CD4-positive, alpha-beta T cell treated with Interleukin-17A for 1 hour (primary cell): ENCODE data around the gene APOE.
"Not testable (repeated sequence)": the region's sequence is repeated elsewhere in the genome, so short reads cannot be mapped to it uniquely, and the experiment has no call there.

Experiments
- DNase-seq: peaks from one replicate; pipeline ENCODE4 v3.0.0-alpha.2; 2020

The APOE gene

DNA sequence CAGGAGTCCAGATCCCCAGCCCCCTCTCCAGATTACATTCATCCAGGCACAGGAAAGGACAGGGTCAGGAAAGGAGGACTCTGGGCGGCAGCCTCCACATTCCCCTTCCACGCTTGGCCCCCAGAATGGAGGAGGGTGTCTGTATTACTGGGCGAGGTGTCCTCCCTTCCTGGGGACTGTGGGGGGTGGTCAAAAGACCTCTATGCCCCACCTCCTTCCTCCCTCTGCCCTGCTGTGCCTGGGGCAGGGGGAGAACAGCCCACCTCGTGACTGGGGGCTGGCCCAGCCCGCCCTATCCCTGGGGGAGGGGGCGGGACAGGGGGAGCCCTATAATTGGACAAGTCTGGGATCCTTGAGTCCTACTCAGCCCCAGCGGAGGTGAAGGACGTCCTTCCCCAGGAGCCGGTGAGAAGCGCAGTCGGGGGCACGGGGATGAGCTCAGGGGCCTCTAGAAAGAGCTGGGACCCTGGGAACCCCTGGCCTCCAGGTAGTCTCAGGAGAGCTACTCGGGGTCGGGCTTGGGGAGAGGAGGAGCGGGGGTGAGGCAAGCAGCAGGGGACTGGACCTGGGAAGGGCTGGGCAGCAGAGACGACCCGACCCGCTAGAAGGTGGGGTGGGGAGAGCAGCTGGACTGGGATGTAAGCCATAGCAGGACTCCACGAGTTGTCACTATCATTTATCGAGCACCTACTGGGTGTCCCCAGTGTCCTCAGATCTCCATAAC lies at the start of gene APOE:
APOE (plus strand) TSS at position 360 of the 724 bp plus-strand sequence. CDS start 829 bp downstream, outside the sequence.
- DNase-seq, result no peak

GRCh38 chr19:44856421-44857083 lies 49.0 kb upstream of the APOE start:
- DNase-seq, result no peak

- no peak for DNase-seq
These were observed 47.8 kb upstream of the APOE start for GRCh38 chr19:44857837-44858236.

DNA sequence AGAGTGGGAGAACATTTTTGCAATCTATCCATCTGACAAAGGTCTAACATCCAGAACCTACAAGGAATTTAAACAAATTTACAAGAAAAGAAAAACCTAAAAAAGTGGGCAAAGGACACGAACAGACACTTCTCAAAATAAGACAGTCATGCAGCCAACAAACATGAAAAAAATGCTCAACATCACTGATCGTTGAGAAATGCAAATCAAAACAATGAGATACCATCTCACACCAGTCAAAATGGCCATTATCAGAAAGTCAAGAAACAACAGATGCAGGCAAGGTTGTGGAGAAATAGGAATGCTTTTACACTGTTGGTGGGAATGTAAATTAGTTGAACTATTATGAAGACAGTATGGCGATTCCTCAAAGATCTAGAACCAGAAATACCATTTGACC lies 44.0 kb upstream of the APOE start:
- DNase-seq, result not testable (repeated sequence)

- no peak for DNase-seq
These were observed 41.6 kb upstream of the APOE start for GRCh38 chr19:44863990-44864389.

- DNase-seq, result no peak
These were observed 40.3 kb upstream of the APOE start for GRCh38 chr19:44865196-44865767.

DNA sequence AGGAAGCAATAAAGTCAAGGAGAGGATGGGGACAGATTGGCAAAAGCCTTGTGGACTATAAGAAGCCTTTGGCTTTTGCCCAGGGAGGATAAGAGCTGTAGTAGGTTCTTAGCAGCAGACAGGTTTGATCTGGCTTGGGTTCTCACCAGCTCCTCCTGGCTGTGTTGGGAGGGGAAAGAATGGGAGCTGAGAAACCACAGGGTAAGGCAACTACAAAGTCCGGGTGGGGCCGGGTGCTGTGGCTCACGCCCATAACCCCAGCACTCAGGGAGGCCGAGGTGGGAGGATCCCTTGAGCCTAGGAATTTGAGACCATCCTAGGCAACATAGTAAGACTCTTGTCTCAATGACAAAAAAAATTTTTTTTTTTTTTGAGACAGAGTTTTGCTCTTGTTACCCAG lies 38.9 kb upstream of the APOE start:
- no peak for DNase-seq

DNA sequence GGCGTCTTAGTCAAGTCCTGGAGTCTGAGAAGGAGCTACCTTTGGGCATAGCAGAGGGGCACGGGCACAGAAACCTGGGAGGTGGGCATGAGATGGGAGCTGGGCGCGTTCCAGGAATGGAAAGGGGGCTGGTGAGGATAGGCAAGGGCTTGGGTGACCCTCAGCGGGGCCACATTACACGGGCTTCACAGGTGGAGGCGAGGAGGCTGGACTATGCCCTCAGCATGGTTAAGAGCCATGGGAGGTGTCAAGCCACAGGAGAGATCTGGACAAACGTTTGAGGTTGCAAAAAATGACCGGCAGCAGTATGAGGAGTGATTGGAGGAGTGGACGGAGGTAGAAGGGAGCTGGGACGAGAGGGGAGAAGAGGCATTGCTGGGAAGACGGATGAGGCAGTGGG lies 38.0 kb upstream of the APOE start:
- DNase-seq, result no peak

- DNase-seq, result no peak
These were observed 35.7 kb upstream of the APOE start for GRCh38 chr19:44869733-44870470.

DNA sequence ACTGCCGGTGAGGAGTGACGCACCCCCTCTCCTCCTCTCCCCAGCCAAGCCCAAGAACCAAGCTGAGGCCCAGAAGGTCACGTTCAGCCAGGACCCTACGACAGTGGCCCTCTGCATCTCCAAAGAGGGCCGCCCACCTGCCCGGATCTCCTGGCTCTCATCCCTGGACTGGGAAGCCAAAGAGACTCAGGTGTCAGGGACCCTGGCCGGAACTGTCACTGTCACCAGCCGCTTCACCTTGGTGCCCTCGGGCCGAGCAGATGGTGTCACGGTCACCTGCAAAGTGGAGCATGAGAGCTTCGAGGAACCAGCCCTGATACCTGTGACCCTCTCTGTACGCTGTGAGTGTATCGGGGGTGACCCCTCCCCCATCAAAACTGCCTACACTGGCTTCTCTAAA lies 33.8 kb upstream of the APOE start:
- no peak for DNase-seq

DNA sequence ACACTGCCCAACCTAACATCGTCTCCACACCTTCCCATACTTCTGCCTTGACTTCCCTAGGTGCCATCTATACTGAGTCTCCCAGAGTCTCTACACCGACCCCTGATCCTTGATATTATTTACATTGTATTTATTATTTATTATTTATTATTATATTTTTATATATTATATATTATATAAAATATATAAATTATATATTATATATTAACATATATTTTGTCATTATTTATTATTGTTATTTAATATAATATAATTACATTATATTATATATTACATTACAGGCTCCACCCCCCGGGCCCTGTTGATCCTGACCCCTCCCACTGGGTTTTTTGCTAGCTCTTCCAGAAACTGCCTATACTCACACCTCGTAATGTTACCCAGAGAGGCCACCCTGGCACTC lies 32.9 kb upstream of the APOE start:
- no peak for DNase-seq

DNA sequence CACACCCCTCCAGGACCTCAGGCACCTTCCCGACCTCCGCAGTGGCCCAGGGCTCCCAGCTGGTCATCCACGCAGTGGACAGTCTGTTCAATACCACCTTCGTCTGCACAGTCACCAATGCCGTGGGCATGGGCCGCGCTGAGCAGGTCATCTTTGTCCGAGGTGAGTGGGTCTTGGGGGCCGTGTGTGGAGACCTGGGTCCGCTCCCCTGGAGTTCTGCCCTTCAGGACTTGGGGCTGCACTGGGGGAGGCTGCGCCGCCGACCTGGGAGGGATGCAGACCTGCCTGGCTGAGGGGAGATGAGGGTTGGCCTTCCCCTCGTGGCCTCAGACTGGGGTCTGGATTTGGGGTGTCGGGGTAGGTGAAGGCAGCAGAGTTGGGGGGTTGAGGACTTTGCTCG lies 31.3 kb upstream of the APOE start:
- DNase-seq, result no peak

DNA sequence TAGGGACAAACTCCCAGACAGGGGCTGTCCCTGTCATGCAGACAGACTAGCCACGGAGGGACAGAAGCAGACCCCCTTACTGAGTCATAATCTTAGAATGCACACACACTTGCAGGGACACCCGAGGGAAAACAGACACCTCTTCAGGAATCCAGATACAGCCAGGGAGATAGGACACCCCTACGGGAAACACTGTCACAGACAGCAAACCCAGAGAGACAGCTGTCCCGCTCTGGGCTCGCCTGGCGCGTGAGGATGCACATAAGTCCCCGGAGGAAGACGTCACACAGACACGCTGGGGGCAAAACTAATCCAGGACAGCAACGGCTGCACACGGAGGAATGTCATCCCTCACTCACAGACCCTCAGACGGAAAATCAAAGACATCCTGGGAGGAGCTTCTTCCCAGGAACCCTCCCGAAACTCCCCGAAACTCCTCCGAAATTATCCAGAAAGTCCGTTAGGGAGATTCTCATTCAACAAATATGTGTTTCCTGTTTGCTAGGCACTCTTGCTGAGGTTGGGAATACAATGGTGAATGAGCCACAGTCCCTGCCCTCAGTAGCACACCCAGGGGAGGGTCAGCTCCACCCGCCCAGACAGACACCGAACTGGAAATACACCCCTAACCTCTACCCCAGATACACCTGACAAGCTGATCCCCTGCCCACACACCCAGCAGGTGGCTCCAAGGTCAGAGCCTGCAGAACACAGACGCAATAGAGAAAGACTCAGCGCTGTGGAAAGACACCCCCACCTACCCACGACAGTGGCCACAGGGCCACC lies 29.7 kb upstream of the APOE start:
- no peak for DNase-seq

GRCh38 chr19:44876930-44877535 lies 28.6 kb upstream of the APOE start:
- DNase-seq, result peak; percentile 3

DNA sequence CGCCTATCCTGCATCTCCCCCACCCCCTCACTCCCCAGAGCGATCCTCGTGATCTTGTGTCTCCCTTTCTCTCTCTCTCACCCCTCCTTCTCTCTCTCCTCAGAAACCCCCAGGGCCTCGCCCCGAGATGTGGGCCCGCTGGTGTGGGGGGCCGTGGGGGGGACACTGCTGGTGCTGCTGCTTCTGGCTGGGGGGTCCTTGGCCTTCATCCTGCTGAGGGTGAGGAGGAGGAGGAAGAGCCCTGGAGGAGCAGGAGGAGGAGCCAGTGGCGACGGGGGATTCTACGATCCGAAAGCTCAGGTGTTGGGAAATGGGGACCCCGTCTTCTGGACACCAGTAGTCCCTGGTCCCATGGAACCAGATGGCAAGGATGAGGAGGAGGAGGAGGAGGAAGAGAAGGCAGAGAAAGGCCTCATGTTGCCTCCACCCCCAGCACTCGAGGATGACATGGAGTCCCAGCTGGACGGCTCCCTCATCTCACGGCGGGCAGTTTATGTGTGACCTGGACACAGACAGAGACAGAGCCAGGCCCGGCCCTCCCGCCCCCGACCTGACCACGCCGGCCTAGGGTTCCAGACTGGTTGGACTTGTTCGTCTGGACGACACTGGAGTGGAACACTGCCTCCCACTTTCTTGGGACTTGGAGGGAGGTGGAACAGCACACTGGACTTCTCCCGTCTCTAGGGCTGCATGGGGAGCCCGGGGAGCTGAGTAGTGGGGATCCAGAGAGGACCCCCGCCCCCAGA lies 27.3 kb upstream of the APOE start:
- DNase-seq, result no peak

DNA sequence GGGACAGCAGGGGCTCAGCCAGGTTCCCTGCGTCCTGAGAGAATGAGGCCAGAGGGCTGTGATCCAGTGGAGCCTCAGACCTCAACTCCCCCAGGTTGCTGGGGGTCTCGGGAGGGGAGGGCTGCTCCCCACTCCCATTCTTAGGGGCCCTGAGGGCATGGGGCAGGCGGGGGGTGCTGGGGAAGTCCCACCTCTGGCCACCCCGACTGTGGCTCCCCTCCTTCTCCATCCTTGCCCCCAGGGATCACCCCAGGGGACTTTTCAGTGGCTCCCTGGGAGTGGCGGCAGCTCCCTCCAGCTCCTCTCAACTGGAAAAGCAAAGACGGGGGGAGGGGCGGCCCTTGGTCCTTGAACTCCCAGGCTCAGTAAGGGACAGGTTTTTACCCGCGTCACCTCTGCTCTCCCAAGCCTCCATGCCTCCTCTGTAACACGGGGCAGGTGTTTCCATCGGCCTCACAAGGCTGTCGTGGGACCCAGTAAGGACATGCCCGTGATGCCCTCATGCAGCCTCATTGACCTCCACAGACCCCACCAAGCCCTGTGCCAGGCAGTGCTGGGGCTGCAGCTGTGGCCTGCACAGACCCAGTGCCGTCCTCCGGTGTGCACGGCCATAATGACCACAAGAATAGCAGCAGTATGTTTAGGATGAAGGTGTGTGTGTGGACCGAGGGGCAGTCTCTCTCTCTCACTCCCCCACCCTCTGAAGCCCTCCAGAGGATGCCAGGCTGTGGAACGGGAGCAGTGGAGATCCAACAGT lies 26.1 kb upstream of the APOE start:
- DNase-seq, result no peak

DNA sequence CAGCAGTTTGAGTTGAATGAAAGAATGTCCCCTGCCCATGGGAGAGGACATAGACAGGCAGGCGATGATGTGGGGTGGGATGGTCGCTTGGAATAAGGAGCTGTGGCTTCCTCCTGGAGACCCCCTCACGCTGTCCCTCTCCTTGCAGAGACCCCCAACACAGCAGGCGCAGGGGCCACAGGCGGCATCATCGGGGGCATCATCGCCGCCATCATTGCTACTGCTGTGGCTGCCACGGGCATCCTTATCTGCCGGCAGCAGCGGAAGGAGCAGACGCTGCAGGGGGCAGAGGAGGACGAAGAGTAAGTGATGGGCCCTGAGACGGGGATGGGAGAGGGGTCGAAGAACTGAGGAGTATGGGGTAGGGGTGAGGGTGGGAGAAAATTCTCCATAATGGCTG lies 23.5 kb upstream of the APOE start:
- DNase-seq, result no peak

DNA sequence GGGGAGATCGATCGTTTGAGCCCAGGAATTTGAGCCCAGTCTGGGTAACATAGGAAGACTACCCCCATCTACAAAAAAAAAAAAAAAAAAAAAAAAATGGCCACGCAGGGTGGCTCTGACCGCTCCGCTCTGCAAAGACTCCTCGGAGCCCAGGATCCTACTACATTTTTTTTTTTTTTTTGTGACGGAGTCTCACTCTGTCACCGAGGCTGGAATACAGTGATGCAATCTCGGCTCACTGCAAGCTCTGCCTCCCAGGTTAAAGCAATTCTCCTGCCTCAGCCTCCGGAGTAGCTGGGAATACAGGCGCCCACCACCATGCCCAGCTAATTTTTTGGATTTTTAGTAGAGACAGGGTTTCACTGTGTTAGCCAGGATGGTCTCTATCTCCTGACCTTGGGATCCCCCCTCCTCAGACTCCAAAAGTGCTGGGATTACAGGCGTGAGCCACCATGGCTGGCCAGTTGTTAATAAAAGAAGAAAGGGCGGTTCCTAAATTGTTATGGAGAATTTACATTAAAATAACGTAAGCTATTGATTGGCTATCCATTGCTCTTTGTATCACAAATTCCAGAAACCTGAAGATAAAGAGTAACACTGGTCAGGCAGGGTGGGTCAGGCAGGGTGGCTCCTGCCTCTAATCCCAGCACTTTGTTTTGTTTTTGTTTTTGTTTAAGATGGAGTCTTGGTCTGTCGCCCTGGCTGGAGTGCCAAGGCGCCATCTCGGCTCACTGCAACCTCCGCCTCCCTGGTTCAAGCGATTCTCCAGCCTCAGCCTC lies 22.8 kb upstream of the APOE start:
- DNase-seq, result not testable (repeated sequence)

GRCh38 chr19:44883922-44884321 lies 21.7 kb upstream of the APOE start:
- DNase-seq, result no peak

GRCh38 chr19:44884566-44884965 lies 21.0 kb upstream of the APOE start:
- DNase-seq, result no peak
